ENCODE measurements around the gene KIF16B. TPM values are rescaled to one million over a fixed set of nuclear protein-coding genes. Genes with fewer than 3 reads are reported as not detected.

KIF16B gene
- total RNA-seq, 6 donors from 2014 or later: 18.4 to 114 (median 26.3) TPM

DNA sequence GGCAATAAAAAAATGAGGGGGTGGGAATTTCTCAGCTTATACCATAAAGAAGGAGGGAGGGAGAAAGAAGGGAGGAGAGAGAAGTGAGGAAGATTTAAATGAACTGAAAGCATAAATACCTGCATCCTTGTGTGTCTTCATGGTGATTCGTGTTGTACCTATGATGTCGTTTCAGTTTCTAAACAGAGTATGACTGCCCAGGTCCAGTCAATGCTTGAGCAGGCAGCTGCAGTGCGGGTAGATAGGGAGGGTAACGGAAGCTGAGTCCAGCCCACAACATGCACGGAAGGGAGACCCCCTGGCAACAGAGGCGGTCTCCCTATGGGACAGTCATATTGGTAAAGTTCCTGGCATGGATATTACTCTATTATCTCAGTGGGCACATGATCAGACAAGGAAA lies 184.5 kb downstream of the KIF16B start:
- WGBS, 2 donors: 95 to 99% methylated on average over 6 of the region's 6 CpGs
- H3K9me3 ChIP-seq: no peaks in the 10 kb centered on the region
- DNase-seq: no peak
- TF ChIP-seq POLR2A (IDR thresholded peaks at IDR 0.05) (no peak), EP300 (IDR thresholded peaks at IDR 0.05) (no peak), POLR2AphosphoS5 (IDR thresholded peaks at IDR 0.05) (no peak)
- TF ChIP-seq, protein P1, sequence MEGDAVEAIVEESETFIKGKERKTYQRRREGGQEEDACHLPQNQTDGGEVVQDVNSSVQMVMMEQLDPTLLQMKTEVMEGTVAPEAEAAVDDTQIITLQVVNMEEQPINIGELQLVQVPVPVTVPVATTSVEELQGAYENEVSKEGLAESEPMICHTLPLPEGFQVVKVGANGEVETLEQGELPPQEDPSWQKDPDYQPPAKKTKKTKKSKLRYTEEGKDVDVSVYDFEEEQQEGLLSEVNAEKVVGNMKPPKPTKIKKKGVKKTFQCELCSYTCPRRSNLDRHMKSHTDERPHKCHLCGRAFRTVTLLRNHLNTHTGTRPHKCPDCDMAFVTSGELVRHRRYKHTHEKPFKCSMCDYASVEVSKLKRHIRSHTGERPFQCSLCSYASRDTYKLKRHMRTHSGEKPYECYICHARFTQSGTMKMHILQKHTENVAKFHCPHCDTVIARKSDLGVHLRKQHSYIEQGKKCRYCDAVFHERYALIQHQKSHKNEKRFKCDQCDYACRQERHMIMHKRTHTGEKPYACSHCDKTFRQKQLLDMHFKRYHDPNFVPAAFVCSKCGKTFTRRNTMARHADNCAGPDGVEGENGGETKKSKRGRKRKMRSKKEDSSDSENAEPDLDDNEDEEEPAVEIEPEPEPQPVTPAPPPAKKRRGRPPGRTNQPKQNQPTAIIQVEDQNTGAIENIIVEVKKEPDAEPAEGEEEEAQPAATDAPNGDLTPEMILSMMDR (IDR thresholded peaks at IDR 0.05): no peak
- H3K27me3 ChIP-seq: no peaks in the 10 kb centered on the region
- no peaks in the 10 kb centered on the region for H3K36me3 ChIP-seq
- no peak overlapping the region for H3K27ac ChIP-seq
- no peaks in the 10 kb centered on the region for H3K4me1 ChIP-seq
- no peak overlapping the region for H3K4me3 ChIP-seq
- ATAC-seq (ENCODE audit: low FRiP score in 2 of 2): no peak

DNA sequence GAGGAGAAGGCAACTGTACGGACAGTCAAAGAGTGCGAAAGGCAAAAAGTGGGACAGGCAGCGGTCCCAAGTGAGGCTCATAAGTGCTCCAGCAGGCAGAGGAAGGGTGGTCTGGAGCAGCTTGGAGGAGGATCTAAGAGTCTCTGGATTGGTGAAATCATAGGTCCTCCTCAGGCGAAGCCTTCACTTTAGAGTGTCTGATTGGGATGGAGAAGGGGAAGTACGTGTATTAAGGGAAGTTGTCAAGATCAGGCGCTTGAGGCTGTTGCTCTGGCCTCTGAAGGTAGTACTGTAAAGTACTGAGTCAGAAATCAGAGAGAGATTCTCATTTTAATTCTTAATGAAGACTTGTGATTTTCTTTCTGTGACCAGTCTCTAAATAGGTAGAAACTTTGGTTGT lies 185.6 kb downstream of the KIF16B start:
- Histone ChIP-seq H3K27ac (no peak overlapping the region), H3K36me3 (no peaks in the 10 kb centered on the region), H3K4me3 (no peak overlapping the region), H3K9me3 (no peaks in the 10 kb centered on the region), H3K27me3 (no peaks in the 10 kb centered on the region), H3K4me1 (no peaks in the 10 kb centered on the region)
- DNase-seq (no peak), ATAC-seq (ENCODE audit: low FRiP score in 2 of 2) (peak in 1 of 2 donors; percentile 41)
- TF ChIP-seq POLR2A (IDR thresholded peaks at IDR 0.05): no peak
- TF ChIP-seq POLR2AphosphoS5 (IDR thresholded peaks at IDR 0.05): no peak
- TF ChIP-seq EP300 (IDR thresholded peaks at IDR 0.05): no peak
- TF ChIP-seq, protein P1 (IDR thresholded peaks at IDR 0.05): no peak
- 73 to 92% methylated on average over 6 of the region's 6 CpGs for WGBS, 2 donors

DNA sequence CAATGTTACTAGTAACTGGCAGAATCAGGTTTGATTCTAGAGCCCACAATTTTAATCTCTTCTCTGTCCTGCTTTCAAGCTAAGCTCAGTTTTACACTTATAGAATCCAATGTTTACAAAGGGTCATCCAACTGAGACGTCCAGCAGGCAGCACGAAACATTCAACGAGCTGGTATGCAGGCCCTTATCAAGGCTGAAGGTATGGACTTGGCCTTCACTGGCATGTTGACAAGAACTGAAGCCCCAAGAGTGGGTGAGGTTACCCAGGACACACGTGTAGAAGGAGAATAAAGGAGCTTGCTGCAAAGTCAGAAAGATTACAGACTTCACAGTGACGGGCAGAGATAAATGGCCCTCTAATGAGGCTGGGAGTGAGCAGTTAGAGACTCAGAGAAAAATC lies 187.4 kb downstream of the KIF16B start:
- DNase-seq: no peak
- Histone ChIP-seq H3K9me3 (no peaks in the 10 kb centered on the region), H3K27me3 (no peaks in the 10 kb centered on the region), H3K4me3 (no peak overlapping the region), H3K4me1 (no peaks in the 10 kb centered on the region), H3K36me3 (no peaks in the 10 kb centered on the region), H3K27ac (no peak overlapping the region)
- ATAC-seq (ENCODE audit: low FRiP score in 2 of 2): no peak
- TF ChIP-seq POLR2A (IDR thresholded peaks at IDR 0.05) (no peak), POLR2AphosphoS5 (IDR thresholded peaks at IDR 0.05) (no peak), EP300 (IDR thresholded peaks at IDR 0.05) (no peak)
- TF ChIP-seq, protein P1 (IDR thresholded peaks at IDR 0.05): no peak
- 65 to 75% methylated on average over 5 of the region's 5 CpGs for WGBS, 2 donors

DNA sequence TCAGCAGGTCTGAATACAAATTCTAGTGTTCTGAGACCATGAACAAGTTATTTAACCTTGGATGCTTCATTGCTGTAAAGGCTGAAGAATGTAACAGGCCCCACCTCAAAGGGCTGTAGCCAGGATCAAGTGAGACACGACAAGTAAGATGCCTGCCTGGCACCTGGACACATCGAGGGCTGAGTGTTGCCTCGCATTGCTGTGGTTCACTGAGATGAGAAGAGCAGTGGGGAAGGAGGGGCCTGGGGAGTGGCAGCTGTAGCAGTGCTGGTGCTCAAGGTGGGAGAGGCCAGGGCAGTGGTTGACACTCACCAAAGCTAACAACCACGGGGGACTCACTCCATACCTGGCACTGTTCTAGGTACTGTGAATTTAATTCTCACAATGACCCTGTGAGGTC lies 187.8 kb downstream of the KIF16B start:
- no peak for ATAC-seq (ENCODE audit: low FRiP score in 2 of 2)
- whole genome bisulfite sequencing, 2 donors: 75 to 83% methylated on average over 4 of the region's 4 CpGs
- no peaks in the 10 kb centered on the region for H3K4me1 ChIP-seq
- no peaks in the 10 kb centered on the region for H3K9me3 ChIP-seq
- no peak overlapping the region for H3K27ac ChIP-seq
- no peak overlapping the region for H3K4me3 ChIP-seq
- no peaks in the 10 kb centered on the region for H3K36me3 ChIP-seq
- TF ChIP-seq EP300 (IDR thresholded peaks at IDR 0.05): no peak
- no peaks in the 10 kb centered on the region for H3K27me3 ChIP-seq
- no peak for DNase-seq

DNA sequence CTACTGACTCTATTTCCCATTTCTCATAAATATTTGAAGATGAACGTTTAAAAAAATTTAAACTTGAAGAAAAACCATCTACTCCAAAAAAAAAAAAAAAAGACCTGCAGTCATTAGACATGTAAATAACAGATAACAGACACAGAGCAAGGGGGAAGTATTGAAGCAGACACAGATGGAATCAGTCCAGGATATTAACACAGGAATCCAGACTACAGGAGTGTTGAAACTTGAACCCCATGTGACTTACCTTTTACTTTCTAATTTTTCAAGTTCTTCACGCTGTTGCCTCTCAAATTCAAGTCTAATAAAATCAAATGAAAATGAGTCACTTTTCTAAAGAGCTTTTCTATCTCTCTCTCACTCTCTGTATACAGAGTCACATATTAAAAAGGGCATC lies 191.8 kb downstream of the KIF16B start:
- Histone ChIP-seq H3K4me1 (peaks cover 0 to 5% (median 0%) of the 10 kb centered on the region in 4 donors), H3K9me3 (no peaks in the 10 kb centered on the region), H3K4me3 (no peak overlapping the region), H3K27ac (no peak overlapping the region), H3K36me3 (peaks cover 0 to 12% (median 4%) of the 10 kb centered on the region in 4 donors), H3K27me3 (no peaks in the 10 kb centered on the region)
- DNase-seq: no peak
- TF ChIP-seq, protein P1 (IDR thresholded peaks at IDR 0.05): no peak
- ATAC-seq (ENCODE audit: low FRiP score in 2 of 2): no peak
- WGBS, 2 donors: 71 to 83% methylated on average over 2 of the region's 2 CpGs
